Occipital lobe (tissue), 2 donors: Measurements from ENCODE around the gene TAF6. TPM values are rescaled to one million over a fixed set of nuclear protein-coding genes. Genes with fewer than 3 reads are reported as not detected.

Source experiments
- DNase-seq: peaks from one replicate; lab custom pipeline; 2025; lab: John Stamatoyannopoulos, UW
- total RNA-seq: library from RNA; depleted of rRNA; stranded (reverse); fragments of >200 nt; gene quantifications from one replicate; pipeline ENCODE4 v1.2.3, GENCODE V29; 2014

The TAF6 gene
- total RNA-seq, 1 donor from 2014 or later = 17.8 TPM

DNA sequence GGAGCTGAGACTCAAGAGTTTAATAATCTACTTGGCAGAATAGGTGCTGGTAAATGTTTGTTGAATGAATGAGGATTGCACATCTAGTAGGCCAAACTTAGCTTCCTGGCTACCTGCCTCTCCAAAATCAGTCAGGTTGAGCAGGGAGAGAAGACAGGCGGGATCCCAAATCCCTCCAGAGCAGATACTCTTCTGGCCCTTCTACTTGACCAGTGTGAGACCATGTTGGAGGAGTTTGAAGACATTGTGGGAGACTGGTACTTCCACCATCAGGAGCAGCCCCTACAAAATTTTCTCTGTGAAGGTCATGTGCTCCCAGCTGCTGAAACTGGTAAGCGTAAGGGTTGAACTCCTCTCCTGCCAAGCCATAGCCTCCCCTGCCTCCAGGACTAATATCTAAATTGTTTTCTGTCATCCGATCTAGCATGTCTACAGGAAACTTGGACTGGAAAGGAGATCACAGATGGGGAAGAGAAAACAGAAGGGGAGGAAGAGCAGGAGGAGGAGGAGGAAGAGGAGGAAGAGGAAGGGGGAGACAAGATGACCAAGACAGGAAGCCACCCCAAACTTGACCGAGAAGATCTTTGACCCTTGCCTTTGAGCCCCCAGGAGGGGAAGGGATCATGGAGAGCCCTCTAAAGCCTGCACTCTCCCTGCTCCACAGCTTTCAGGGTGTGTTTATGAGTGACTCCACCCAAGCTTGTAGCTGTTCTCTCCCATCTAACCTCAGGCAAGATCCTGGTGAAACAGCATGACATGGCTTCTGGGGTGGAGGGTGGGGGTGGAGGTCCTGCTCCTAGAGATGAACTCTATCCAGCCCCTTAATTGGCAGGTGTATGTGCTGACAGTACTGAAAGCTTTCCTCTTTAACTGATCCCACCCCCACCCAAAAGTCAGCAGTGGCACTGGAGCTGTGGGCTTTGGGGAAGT is 5.4 kb upstream of the TAF6 start:
- no peak for DNase-seq

DNA sequence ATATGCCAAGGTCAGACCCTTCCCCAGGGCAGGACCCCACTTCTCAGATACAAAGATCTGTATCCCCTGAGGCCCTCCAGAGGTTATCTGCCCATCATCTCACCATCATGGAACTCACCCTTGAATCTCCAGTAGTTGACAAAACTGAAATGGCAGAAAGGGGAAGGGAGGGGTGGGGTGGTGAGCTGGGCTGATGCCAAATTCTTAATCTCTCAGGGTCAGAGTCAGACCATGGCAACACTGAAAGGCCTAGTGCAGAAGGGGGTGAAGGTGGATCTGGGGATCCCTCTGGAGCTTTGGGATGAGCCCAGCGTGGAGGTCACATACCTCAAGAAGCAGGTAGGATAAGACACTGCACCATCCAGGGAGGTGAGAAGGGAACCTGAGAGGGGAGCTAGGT is 3.4 kb upstream of the TAF6 start:
- DNase-seq = no peak

DNA sequence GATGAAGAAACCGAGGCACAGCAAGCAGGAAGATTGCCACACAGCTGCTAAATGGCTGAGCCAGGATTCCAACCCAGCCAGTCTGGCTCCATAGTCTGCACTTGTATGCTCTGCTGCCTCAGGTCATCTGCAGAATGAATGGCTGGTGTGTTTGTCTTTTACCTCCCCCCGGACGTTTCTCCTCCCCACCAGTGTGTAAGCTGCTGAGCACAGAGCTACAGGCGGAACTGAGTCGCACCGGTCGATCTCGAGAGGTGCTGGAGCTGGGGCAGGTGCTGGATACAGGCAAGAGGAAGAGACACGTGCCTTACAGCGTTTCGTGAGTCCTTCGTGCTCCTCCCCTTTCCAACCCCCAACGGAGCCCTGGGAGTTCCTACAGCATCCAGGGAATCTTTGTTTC is 2.9 kb upstream of the TAF6 start:
- no peak for DNase-seq

DNA sequence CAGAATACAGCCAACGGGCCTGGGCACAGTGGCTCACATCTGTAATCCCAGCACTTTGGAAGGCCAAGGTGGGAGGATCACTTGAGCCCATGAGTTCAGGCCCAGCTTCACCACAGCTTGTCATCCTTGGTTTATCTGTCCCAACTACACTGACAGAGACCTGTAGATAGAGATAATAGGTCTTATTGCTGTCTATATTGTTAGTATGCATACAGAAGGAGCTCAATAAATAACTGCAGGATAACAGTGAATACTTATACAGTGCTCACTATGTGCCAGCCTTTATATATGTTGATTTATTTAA is 1.5 kb upstream of the TAF6 start:
- no peak for DNase-seq

DNA sequence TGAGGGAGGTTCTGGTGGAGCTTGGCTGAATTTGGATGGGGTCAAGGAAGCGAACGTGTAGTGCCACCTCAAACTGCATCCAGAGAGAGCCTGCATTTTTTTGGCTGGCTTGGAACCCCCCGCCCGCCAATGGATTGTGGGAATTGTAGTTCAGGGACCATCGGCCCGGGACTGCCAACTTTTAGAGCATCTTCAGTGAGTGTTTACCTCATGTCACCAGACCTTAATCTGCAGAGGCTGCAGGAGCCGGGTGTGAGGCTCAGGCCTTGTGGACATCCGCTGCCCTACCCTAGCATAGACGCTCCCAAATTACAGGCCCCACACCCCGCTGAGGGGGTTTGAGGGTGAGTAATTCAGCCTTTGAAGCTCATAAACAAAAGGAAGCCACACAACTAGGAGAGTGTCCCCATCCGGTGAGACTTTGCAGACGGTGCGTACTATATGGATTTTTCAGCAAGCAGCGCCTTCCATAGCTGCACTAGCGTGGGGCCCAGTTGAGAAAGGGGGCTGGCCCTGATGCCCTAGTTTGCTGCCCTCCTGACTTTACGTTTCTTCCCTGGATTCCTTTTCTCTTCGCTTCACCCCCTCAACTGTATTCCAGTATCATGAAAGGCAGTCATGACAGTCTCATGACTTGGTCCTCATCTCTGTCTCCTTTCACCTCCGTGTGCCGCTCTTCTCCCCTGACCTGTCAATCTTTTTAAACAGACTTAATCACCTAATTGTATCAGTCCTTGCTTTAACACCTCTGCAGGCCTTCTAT is 993 bp upstream of the TAF6 start:
- DNase-seq = peak; percentile 82

DNA sequence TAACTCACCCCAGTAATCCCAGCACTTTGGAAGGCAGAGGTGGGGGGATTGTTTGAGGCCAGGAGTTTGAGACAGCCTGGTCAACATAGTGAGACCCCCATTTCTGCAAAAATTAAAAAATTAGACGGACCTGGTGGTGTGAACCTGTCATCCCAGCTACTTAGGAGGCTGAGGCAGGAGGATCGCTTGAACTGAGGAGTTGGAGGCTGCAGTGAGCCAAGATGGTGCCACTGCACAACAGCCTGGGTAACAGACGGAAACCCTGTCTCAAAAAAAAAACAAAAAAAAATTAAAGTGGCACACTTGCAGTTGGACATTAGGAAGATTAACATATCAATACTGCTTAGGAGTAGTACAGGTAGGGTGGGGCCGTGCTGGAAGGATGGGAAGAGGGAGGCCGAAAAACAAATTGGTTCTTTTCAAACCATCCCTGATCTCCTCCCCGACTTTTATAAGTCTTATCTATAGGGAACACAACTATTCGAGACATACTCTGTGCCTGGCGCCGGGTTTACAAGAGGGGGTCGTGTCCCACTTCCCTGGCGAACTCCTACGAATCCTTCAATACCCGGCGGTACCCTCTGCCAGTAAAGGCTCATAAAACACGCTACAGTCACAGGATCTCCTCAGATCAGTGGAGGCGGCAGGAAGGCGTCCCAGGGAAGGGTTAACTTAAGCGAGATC is 628 bp downstream of the TAF6 start:
- DNase-seq = no peak

DNA sequence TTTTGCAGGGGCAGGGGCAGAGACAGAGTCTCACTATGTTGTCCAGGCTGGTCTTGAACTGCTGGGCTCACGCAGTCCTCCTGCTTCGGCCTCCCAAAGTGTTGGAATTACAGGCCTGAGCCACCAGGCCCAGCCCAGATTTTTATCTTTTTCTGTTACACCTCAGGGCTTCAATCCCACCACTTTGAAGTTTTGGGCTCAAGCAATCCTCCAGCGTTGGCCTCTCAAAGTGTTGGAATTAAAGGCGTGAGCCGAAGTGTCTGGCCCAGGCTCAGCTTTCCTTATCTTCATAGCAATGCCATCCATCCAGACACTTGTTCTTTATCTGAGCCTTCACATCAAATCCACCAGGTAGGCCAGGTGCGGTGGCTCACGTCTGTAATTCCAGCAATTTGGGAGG is 4.1 kb downstream of the TAF6 start:
- no peak for DNase-seq

DNA sequence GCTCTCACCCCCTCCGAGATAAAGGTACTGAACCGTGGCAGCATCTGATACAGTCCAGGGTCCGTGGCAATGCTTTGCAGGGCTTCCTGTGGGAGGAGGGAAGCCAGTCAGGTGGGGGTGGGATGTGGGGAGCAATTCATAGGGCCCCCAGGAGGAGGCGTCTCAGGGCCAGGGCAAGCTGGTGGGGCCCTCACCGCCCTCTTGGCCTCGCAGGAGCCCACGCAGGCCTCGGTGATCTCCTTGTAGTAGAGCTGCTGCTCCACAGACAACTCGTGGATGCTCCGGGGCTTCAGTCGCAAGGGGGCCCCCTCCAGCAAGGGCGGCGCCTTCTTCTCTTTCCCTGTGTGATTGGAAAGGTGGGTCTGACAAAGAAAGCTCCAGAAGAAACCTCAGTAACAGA is 7.2 kb downstream of the TAF6 start:
- DNase-seq = no peak

DNA sequence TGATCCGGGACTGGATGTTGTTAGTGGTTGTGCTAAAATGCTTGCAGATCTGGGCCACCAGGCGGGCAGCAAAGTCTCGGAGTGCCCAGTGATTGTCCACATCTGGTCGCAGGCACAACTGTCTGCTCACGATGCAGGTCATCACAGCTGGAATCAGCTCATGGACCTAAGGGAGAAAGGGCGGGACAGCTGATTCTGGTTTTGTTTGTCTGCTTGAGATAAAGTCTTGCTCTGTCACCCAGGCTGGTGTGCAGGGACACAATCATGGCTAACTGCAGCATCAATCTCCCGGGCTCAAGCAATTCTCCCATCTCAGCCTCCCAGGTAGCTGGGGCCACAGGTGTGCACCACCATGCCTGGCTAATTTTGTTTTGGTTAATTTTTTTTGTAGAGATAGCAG is 8.0 kb downstream of the TAF6 start:
- no peak for DNase-seq

DNA sequence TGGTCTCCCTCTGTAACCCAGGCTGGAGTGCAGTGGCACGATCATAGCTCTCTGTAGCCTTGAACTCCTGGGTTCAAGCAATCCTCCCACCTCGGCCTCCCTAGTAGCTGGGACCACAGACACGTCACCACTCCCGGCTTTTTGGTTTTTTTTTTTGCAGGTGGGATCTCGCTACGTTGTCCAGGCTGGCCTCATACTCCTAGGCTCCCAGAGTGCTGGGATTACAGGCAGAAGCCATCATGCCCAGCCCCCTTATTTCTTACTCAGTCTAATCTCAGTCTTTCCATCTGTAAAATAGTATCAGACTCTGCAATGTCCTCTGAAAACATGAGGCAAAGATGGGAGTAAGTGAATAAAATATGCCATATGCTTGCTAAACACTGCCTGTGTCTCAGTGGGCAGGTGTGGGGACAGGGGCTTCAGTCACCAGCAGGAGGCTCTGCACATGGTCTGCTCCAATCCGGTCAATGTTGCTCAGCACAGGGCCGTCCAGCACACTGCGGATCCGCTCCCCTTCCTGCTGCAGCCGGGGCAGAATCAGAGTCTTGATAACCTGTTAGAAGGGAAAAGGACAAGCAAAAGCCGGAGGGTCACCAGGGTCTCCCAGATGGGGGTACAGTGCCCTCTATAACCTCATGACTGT is 9.5 kb downstream of the TAF6 start:
- DNase-seq = no peak

DNA sequence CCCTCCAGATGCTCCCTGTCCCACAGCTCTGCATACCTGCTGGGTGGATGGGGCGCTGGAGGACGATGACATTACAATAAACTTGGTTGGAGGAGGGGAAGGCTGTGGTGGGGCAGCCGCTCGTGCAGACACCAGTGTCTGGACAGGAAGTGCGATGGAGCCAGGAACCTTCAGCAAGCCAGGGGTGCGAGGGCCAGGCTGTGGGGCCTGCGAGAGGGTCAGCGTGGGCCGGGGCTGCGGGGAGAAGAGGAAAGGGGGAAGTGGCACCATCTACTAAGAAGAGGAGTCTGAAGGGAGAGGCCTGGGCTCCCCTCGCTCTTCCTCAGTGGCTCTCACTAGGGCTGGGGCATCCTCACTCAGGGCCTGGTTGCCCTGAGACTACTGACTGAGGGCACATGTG is 11.3 kb downstream of the TAF6 start:
- no peak for DNase-seq

DNA sequence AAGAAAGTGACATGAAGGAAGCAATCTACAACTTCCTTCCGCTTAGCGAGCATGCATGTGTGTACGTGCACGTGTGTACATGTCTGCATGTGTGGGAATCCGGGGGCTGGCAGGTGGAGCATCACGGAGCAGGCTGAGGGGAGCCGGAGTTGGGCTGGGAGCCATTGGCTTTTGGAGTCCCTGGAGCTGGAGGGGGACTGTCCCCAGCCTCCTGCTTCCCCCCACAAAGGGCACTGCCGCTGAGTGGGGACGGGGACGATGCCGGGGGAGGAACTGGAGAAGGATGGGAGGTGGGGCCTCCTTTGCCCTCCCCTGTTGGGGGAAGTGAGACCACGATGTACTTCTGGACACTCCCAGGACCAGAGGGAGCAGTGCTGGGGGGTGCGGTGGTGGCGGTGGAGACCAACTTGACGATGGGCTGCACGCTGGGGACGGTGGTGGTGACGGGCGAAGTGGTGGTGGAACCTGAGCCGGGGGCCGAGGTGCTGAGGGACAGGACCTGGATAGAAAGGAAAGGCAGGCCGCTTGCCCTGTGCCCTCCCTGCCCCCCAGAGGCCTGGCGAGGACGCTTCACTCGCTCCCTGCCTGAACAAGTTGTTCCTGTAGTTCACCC is 11.9 kb downstream of the TAF6 start:
- DNase-seq = no peak

DNA sequence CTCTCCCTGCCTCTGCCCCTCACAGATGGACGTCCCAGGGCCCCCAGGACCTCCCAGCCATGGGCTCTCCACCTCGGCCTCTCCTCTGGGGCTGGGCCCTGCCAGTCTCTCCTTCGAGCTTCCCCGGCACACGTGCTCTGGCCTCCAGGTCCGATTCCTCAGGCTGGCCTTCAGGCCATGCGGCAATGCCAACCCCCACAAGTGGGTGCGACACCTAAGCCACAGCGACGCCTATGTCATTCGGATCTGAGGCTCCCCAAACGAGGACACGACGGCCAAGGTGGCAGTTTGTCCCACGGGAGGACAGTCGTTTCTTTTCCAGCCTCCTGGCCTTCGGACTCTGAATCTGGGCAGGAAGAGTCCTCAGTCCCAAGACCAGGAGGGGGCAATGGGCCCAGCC is 12.5 kb downstream of the TAF6 start:
- DNase-seq = no peak

DNA sequence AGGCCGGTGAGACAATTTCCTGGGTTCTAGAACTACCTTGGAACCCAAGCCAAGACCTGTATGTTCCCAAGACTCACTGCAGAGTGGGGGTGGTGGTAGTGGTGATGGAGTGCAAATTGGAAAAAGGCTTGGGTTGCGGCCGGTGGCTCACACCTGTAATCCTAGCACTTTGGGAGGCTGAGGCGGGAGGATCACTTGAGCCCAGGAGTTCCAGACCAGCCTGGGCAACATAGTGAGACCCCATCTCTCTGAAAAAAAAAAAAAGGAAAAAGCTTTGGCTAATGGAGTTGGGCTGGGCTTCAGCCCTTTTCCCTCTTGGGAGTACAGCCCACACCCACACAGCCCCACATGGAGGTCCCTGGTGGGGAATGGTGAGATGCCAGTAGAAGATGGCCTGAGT is 13.6 kb downstream of the TAF6 start:
- no peak for DNase-seq

DNA sequence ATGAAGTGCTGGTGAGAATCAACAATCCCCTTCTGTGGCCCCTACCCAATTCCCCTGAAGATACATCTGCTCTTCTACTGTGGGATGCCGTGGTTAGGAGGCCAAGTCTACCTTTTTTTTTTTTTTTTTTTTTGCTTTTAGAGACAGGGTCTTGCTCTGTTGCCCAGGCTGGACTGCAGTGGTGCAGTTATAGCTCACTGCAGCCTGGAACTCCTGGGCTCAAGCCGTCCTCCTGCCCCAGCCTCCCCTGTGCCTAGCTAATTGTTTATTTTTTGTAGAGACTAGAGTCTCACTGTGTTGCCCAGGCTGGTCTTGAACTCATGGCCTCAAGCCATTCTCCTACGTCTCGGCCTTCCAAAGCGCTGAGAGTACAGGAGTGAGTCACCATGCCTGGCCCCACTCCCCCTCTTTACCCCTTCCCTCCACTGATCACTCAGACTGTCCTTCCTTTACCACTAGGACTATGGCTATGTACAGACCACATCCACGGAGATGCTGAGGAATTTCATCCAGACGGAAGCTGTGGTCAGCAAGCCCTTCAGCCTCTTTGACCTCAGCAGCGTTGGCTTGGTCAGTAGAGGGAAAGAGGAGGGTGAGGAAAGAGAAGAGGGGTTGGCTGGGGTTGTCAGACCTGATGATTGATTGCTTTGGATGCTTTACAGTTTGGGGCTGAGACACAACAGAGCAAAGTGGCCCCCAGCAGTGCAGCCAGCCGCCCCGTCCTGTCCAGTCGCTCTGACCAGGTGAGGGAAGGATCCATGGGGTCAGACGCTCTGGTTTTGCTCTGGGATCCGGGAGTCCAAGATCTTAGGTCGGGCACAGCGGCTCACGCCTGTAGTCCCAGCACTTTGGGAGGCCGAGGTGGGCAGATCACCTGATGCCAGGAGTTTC is 16.0 kb downstream of the TAF6 start:
- DNase-seq = no peak

DNA sequence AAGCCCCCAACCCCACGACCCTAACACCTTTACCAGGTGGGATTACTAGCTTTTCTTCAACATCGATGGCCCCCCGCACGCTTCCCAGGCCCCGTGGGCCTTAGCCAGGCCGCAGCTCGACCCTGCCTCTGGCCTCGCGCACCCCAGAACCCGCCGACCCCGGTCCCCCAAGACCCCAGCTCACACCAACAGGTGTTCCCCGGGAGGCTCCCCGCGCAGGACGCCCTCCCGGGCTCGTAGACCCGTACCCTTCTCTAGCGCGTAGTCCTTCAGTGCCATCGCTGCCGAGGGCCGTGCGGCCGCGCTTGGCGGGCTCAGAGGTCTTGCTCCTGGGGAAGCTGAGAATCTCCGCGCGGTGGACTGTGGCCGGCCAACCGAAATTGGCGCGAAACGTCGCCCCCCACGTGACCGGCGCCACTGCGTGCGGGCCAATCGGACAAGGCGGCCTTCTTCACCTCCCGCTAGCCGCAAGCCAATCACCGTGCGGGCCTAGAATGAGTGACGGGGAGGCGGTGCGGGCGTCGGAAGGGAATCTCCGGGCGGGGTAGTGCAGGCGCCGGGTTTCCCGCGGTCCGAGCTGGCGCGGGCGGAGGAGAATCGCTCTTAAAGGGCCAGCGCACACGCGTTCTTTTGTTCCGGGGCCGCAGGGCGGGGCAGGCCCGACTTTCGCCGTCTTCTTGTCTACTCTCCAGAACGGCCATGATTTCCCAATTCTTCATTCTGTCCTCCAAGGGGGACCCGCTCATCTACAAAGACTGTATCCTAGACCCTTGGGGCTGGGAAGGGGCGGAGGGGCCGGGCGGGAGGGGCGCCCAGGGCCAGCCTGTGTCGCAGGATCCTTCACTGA is 17.9 kb downstream of the TAF6 start, which contains the start of the genes AP4M1 and MCM7:
Gene AP4M1, plus strand, starts transcription at position 628 of the 847 bp plus-strand sequence. Its CDS starts 72 bp downstream, at position 700.
Gene MCM7, minus strand, starts transcription at position 382 of the 847 bp plus-strand sequence. Its CDS starts 103 bp downstream, at position 279.
- DNase-seq = peak; percentile 99

DNA sequence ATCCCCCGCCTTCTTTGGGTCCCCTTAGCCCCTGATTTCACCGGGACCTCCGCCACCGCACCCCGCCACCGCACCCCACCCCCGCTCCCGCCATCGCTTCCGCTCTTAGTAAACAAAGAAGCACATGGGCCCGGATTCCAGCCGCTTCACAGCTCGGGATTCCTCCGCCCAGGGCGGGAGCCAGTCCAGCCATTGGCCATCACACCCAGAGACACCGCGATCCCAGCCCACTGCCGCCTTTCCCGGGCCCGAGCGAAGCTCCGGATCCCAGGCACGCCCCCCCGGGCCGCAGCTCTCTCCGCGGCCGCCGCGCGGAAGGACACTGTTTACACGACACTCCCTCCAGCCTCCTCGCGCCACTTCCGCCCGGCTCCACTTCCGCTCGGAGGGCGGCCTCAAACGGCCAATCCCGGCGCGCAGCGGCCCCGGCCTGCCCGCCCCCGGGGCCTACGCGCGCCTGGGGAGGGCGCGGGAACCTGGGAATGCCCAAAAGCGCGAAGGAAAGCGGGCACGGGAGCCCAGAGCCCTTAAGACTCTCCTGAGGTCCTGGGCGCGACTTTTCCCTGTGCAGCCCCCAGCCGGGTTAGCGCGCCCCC is 18.6 kb downstream of the TAF6 start:
- DNase-seq = peak; percentile 87

DNA sequence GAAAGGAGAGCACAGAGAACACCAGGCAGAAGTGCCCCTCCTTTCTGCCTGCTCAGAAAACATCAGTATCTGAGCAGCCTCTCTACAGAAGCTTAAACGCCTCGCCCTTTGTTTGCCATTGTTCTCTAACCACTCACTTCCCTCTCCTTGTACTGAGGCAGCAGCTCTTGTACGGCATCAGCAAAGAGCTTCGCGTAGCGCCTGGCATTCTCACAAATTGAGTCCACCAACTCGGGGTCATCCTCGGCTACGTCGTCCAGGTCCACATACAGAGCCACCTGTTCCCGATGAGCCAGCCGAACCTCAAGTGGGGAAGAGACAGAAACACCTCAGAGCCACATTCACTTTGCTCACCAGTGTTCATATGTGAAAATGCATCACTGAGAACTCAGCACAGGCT is 19.7 kb downstream of the TAF6 start:
- no peak for DNase-seq

DNA sequence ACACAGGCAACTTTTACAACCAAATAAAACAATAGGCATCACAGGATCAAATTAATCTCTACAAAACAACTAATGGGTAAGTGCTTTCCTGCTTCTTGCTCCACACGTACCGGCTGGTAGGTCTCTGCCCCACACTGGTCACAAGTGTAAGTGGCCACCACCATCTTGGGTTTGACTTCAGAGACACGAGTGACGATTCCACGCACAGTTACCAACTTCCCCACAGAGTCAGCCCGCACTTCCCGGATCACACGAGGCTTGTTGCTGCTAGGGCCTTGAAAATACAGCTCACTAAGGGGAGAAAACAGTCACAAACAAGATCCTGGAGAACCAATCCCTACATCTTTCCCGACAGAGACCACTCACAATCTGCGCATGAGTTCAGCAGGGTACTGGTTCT is 20.2 kb downstream of the TAF6 start:
- no peak for DNase-seq
